ENCODE results near the gene TAF11. TPM values are rescaled to one million over a fixed set of nuclear protein-coding genes. Genes with fewer than 3 reads are reported as not detected.

The TAF11 gene
- total RNA-seq, 2 donors from 2014 or later = 44.7 to 50.4 TPM

- no peak overlapping the region for H3K27ac Mint-ChIP-seq
- Histone ChIP-seq H3K9ac (ENCODE audit: extremely low read depth, low read length, poor library complexity, severe bottlenecking) (no peak overlapping the region), H3K9me3 (ENCODE audit: control insufficient read depth, low read length) (no peaks in the 10 kb centered on the region), H3K36me3 (ENCODE audit: control insufficient read depth, insufficient read depth, low read length) (peaks cover 3% of the 10 kb centered on the region), H3K4me3 (ENCODE audit: low read length) (no peak overlapping the region), H3K27ac (ENCODE audit: low read depth, low read length) (no peak overlapping the region), H3K27me3 (ENCODE audit: control insufficient read depth, insufficient read depth, low read length, poor library complexity, severe bottlenecking) (no peaks in the 10 kb centered on the region), H3K4me1 (ENCODE audit: control insufficient read depth, insufficient read depth, low read length) (no peaks in the 10 kb centered on the region)
- 90 to 100% methylated on average over 2 to 3 of the region's 3 CpGs for WGBS, 2 experiments (ENCODE audit: insufficient coverage in 1 of 2, insufficient read length in 1 of 2)
- no peaks in the 10 kb centered on the region for H3K9me3 Mint-ChIP-seq
- H3K4me3 Mint-ChIP-seq = no peak overlapping the region
- peaks cover 12% of the 10 kb centered on the region for H3K4me1 Mint-ChIP-seq
- no peak for DNase-seq
- H3K36me3 Mint-ChIP-seq (ENCODE audit: low read depth) = peaks cover 4% of the 10 kb centered on the region
- H3K27me3 Mint-ChIP-seq (ENCODE audit: insufficient read depth) = no peaks in the 10 kb centered on the region
- no peak for TF ChIP-seq CTCF (conservative IDR thresholded peaks at IDR 0.05)
These were observed 25.0 kb upstream of the TAF11 start for GRCh38 chr6:34912715-34913464.

- no peak overlapping the region for H3K27ac ChIP-seq (ENCODE audit: low read depth, low read length)
- WGBS, 2 experiments (ENCODE audit: insufficient coverage in 1 of 2, insufficient read length in 1 of 2) = 91 to 95% methylated on average over 3 to 5 of the region's 5 CpGs
- H3K27ac Mint-ChIP-seq = no peak overlapping the region
These were observed 24.0 kb upstream of the TAF11 start for GRCh38 chr6:34911822-34912221.

GRCh38 chr6:34909320-34909883 is 21.6 kb upstream of the TAF11 start:
- H3K4me1 ChIP-seq (ENCODE audit: control insufficient read depth, insufficient read depth, low read length) = no peaks in the 10 kb centered on the region
- H3K36me3 ChIP-seq (ENCODE audit: control insufficient read depth, insufficient read depth, low read length) = peaks cover 3% of the 10 kb centered on the region
- no peak overlapping the region for H3K27ac ChIP-seq (ENCODE audit: low read depth, low read length)
- no peak overlapping the region for H3K27ac Mint-ChIP-seq
- H3K9me3 Mint-ChIP-seq = no peaks in the 10 kb centered on the region
- no peaks in the 10 kb centered on the region for H3K27me3 Mint-ChIP-seq (ENCODE audit: insufficient read depth)
- no peaks in the 10 kb centered on the region for H3K27me3 ChIP-seq (ENCODE audit: control insufficient read depth, insufficient read depth, low read length, poor library complexity, severe bottlenecking)
- TF ChIP-seq CTCF (conservative IDR thresholded peaks at IDR 0.05) = no peak
- WGBS, 2 experiments (ENCODE audit: insufficient coverage in 1 of 2, insufficient read length in 1 of 2) = 92 to 97% methylated on average over 5 to 6 of the region's 6 CpGs
- DNase-seq = no peak
- peaks cover 8% of the 10 kb centered on the region for H3K36me3 Mint-ChIP-seq (ENCODE audit: low read depth)
- H3K4me1 Mint-ChIP-seq = peaks cover 14% of the 10 kb centered on the region
- H3K9me3 ChIP-seq (ENCODE audit: control insufficient read depth, low read length) = no peaks in the 10 kb centered on the region
- no peak overlapping the region for H3K4me3 Mint-ChIP-seq
- H3K9ac ChIP-seq (ENCODE audit: extremely low read depth, low read length, poor library complexity, severe bottlenecking) = no peak overlapping the region
- H3K4me3 ChIP-seq (ENCODE audit: low read length) = no peak overlapping the region

More at GRCh38 chr6:34911822-34912221, 24.0 kb upstream of the TAF11 start:
- H3K9me3 Mint-ChIP-seq = no peaks in the 10 kb centered on the region
- Histone ChIP-seq H3K4me1 (ENCODE audit: control insufficient read depth, insufficient read depth, low read length) (no peaks in the 10 kb centered on the region), H3K9ac (ENCODE audit: extremely low read depth, low read length, poor library complexity, severe bottlenecking) (no peak overlapping the region), H3K36me3 (ENCODE audit: control insufficient read depth, insufficient read depth, low read length) (peaks cover 3% of the 10 kb centered on the region), H3K27me3 (ENCODE audit: control insufficient read depth, insufficient read depth, low read length, poor library complexity, severe bottlenecking) (no peaks in the 10 kb centered on the region), H3K4me3 (ENCODE audit: low read length) (no peak overlapping the region), H3K9me3 (ENCODE audit: control insufficient read depth, low read length) (no peaks in the 10 kb centered on the region)
- H3K4me1 Mint-ChIP-seq = peaks cover 12% of the 10 kb centered on the region
- H3K4me3 Mint-ChIP-seq = no peak overlapping the region
- peaks cover 3% of the 10 kb centered on the region for H3K36me3 Mint-ChIP-seq (ENCODE audit: low read depth)
- H3K27me3 Mint-ChIP-seq (ENCODE audit: insufficient read depth) = no peaks in the 10 kb centered on the region
- no peak for DNase-seq
- TF ChIP-seq CTCF (conservative IDR thresholded peaks at IDR 0.05) = no peak
